ENCODE results near the gene S100Z. TPM values are rescaled to one million over a fixed set of nuclear protein-coding genes. Genes with fewer than 3 reads are reported as not detected.

S100Z gene
- total and polyA plus RNA-seq, 11 donors, result 0.29 to 0.59 TPM; not detected in 9

DNA sequence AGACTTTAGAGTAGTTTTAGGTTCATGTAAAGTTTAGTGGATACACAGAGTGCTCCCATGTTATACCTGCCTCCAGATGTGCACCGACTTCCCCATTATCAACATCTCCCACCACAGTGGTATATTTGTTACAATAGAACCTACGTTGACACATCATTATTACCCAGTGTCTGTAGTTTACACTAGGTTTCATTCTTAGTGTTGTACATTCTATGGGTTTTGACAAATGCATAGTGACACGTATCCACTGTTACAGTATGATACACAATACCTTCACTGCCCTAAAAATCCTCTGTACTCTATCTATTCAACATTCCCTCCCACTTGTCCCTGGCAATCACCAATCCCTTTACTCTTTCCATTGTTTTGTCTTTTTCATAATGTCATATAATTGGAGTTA, 68.7 kb downstream of the S100Z start:
- ATAC-seq (no peak), DNase-seq (no peak)
- TF ChIP-seq, protein P1, sequence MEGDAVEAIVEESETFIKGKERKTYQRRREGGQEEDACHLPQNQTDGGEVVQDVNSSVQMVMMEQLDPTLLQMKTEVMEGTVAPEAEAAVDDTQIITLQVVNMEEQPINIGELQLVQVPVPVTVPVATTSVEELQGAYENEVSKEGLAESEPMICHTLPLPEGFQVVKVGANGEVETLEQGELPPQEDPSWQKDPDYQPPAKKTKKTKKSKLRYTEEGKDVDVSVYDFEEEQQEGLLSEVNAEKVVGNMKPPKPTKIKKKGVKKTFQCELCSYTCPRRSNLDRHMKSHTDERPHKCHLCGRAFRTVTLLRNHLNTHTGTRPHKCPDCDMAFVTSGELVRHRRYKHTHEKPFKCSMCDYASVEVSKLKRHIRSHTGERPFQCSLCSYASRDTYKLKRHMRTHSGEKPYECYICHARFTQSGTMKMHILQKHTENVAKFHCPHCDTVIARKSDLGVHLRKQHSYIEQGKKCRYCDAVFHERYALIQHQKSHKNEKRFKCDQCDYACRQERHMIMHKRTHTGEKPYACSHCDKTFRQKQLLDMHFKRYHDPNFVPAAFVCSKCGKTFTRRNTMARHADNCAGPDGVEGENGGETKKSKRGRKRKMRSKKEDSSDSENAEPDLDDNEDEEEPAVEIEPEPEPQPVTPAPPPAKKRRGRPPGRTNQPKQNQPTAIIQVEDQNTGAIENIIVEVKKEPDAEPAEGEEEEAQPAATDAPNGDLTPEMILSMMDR (IDR thresholded peaks at IDR 0.05), result no peak
- TF ChIP-seq POLR2A (IDR thresholded peaks at IDR 0.05), result no peak
- 86 to 94% (median 89%) methylated on average over 3 of the region's 3 CpGs for WGBS, 4 donors
- Histone ChIP-seq H3K27me3 (no peaks in the 10 kb centered on the region), H3K9me3 (peaks cover 0 to 12% (median 0%) of the 10 kb centered on the region in 12 donors), H3K4me1 (peaks cover 0 to 3% (median 0%) of the 10 kb centered on the region in 12 donors), H3K36me3 (no peaks in the 10 kb centered on the region), H3K27ac (no peak overlapping the region), H3K4me3 (no peak overlapping the region)
- intact Hi-C loops (cut with DNase I), result no loop called here

DNA sequence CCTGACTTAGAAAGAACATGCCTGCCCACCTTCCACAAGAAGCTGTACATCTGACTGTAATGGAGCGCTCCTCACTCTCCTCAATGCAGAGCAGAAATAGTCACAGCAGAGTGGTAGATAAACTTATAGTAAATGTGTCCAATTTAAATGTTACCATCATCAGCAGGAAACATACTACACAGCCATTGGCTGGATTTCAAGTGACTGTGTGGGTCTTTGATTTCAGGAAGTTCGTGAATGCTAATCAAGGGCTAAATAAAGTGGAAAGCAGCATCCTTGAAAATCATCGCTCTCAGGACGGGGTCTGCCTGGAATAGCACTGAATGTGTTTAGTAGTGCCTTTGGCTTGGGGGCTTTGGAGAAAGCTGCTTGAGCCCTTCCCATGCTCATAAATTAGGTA, 70.7 kb downstream of the S100Z start:
- H3K27me3 ChIP-seq, result no peaks in the 10 kb centered on the region
- DNase-seq (no peak), ATAC-seq (no peak)
- intact Hi-C loops (cut with DNase I), result no loop called here
- WGBS, 4 donors, result 33 to 59% (median 43%) methylated on average over 4 of the region's 4 CpGs
- TF ChIP-seq POLR2A (IDR thresholded peaks at IDR 0.05), result no peak
- TF ChIP-seq, protein P1 (IDR thresholded peaks at IDR 0.05), result no peak
- no peak overlapping the region for H3K4me3 ChIP-seq
- H3K27ac ChIP-seq, result no peak overlapping the region
- H3K36me3 ChIP-seq, result no peaks in the 10 kb centered on the region
- H3K4me1 ChIP-seq, result no peaks in the 10 kb centered on the region
- peaks cover 0 to 7% (median 0%) of the 10 kb centered on the region in 12 donors for H3K9me3 ChIP-seq

DNA sequence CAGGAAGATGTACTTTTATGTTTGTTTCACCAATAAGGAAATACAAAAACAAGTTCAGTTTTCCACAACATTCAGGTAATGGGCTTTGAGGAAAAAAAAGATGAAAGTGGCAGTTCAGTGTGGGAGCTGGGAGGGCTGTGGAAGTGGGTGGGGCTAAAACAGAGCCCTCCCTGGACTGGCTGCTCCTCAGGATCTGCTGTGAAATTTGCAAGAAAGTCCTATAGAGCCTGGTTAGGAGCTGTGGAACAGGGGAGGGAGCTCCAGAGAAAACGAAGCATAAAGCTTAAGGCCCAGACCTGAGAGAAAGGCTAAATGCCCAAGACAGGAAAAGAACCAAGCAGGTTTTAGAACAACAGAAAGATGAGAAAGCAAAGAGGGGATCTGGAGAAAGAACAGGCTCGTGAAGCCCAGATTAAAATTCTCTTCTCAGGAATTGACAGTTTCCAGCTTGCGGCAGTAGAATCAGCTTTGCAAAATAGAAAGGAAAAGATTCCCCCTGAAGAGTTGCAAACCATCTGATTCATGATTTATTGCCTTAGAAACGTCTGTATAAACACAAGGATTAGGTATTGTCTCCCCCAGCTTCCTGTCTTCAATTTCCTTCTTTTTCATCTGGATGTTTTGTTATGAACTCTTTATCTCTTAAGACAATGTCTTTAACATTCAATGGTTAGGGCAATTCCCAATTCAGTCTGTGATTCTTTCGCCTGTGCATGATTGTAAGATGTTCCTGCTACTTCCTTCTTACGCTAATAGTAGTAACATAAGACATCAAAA, 76.7 kb downstream of the S100Z start:
- peak overlapping the region in 1 of 12 donors; percentile 39 for H3K27ac ChIP-seq
- H3K36me3 ChIP-seq, result no peaks in the 10 kb centered on the region
- H3K27me3 ChIP-seq, result no peaks in the 10 kb centered on the region
- 38 to 44% (median 44%) methylated on average over 6 of the region's 6 CpGs for WGBS, 4 donors
- H3K4me1 ChIP-seq, result peaks cover 0 to 6% (median 0%) of the 10 kb centered on the region in 12 donors
- ATAC-seq (no peak), DNase-seq (no peak)
- no peak for TF ChIP-seq POLR2A (IDR thresholded peaks at IDR 0.05)
- TF ChIP-seq, protein P1 (IDR thresholded peaks at IDR 0.05), result no peak
- H3K4me3 ChIP-seq, result no peak overlapping the region
- H3K9me3 ChIP-seq, result no peaks in the 10 kb centered on the region
- intact Hi-C loops (cut with DNase I), result no loop called here

- no peak for ATAC-seq
- WGBS, 4 donors, result 84 to 92% (median 88%) methylated on average over 4 of the region's 4 CpGs
- no peak for DNase-seq
- Histone ChIP-seq H3K27me3 (no peaks in the 10 kb centered on the region), H3K9me3 (no peaks in the 10 kb centered on the region), H3K27ac (no peak overlapping the region), H3K36me3 (no peaks in the 10 kb centered on the region), H3K4me1 (peaks cover 0 to 6% (median 0%) of the 10 kb centered on the region in 12 donors), H3K4me3 (no peak overlapping the region)
- TF ChIP-seq, protein P1 (IDR thresholded peaks at IDR 0.05), result no peak
- no peak for TF ChIP-seq POLR2A (IDR thresholded peaks at IDR 0.05)
- intact Hi-C loops (cut with DNase I), result no loop called here
Measured at GRCh38 chr5:76927961-76928360, 78.1 kb downstream of the S100Z start.

All from heart left ventricle (tissue), 16 donors.